Esophagus squamous epithelium (tissue), 4 donors: ENCODE measurements around the gene ITPK1.

Experiments used
- POLR2A ChIP-seq, 4 donors: fragments of 450-650 bp; IDR thresholded peaks; one replicate each; pipeline ENCODE4 v1.6.1; 2017; ENCODE audit warnings: antibody characterized with exemption in 4 of 4, mild to moderate bottlenecking in 4 of 4, moderate library complexity in 3 of 4
- TF ChIP-seq, protein P1 (sequence below), 6 experiments: fragments of 450-650 bp in 4 of 6; fragments of 200-600 bp in 2 of 6; sonication (generic) in 2 of 6; IDR thresholded peaks; one replicate each; pipeline ENCODE4 v1.5.1; 2016 to 2019; ENCODE audit warnings: antibody characterized with exemption in 6 of 6, mild to moderate bottlenecking in 4 of 6, moderate library complexity in 4 of 6

- TF ChIP-seq, protein P1, sequence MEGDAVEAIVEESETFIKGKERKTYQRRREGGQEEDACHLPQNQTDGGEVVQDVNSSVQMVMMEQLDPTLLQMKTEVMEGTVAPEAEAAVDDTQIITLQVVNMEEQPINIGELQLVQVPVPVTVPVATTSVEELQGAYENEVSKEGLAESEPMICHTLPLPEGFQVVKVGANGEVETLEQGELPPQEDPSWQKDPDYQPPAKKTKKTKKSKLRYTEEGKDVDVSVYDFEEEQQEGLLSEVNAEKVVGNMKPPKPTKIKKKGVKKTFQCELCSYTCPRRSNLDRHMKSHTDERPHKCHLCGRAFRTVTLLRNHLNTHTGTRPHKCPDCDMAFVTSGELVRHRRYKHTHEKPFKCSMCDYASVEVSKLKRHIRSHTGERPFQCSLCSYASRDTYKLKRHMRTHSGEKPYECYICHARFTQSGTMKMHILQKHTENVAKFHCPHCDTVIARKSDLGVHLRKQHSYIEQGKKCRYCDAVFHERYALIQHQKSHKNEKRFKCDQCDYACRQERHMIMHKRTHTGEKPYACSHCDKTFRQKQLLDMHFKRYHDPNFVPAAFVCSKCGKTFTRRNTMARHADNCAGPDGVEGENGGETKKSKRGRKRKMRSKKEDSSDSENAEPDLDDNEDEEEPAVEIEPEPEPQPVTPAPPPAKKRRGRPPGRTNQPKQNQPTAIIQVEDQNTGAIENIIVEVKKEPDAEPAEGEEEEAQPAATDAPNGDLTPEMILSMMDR (IDR thresholded peaks at IDR 0.05), result no peak
- TF ChIP-seq POLR2A (IDR thresholded peaks at IDR 0.05), result no peak
Measured at GRCh38 chr14:93122826-93123225, 7.1 kb upstream of the ITPK1 start.
